Measurements from ENCODE around the gene TXNDC16.

DNA sequence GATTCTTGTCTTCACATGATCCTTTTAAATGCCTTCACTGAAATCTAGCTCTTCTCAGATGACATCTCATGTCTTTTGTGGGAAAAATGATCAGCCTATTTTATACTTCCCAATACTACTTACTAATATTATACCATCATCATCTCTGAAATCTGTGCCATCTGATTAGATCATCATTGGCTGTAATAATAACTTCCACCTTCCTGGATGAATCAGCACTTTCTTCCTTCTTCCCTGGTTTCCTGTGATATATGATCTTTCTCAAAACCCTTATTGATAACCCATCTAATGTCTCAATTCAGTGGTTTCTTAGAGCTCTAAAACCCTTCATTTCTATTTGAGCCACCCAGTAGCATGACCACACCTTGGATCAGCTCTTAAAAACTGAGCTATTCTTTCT is 31.2 kb upstream of the TXNDC16 start:
- TF ChIP-seq, protein P1, sequence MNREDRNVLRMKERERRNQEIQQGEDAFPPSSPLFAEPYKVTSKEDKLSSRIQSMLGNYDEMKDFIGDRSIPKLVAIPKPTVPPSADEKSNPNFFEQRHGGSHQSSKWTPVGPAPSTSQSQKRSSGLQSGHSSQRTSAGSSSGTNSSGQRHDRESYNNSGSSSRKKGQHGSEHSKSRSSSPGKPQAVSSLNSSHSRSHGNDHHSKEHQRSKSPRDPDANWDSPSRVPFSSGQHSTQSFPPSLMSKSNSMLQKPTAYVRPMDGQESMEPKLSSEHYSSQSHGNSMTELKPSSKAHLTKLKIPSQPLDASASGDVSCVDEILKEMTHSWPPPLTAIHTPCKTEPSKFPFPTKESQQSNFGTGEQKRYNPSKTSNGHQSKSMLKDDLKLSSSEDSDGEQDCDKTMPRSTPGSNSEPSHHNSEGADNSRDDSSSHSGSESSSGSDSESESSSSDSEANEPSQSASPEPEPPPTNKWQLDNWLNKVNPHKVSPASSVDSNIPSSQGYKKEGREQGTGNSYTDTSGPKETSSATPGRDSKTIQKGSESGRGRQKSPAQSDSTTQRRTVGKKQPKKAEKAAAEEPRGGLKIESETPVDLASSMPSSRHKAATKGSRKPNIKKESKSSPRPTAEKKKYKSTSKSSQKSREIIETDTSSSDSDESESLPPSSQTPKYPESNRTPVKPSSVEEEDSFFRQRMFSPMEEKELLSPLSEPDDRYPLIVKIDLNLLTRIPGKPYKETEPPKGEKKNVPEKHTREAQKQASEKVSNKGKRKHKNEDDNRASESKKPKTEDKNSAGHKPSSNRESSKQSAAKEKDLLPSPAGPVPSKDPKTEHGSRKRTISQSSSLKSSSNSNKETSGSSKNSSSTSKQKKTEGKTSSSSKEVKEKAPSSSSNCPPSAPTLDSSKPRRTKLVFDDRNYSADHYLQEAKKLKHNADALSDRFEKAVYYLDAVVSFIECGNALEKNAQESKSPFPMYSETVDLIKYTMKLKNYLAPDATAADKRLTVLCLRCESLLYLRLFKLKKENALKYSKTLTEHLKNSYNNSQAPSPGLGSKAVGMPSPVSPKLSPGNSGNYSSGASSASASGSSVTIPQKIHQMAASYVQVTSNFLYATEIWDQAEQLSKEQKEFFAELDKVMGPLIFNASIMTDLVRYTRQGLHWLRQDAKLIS (CRISPR knock-in tag; IDR thresholded peaks at IDR 0.05), result no peak
- TF ChIP-seq, protein P2, sequence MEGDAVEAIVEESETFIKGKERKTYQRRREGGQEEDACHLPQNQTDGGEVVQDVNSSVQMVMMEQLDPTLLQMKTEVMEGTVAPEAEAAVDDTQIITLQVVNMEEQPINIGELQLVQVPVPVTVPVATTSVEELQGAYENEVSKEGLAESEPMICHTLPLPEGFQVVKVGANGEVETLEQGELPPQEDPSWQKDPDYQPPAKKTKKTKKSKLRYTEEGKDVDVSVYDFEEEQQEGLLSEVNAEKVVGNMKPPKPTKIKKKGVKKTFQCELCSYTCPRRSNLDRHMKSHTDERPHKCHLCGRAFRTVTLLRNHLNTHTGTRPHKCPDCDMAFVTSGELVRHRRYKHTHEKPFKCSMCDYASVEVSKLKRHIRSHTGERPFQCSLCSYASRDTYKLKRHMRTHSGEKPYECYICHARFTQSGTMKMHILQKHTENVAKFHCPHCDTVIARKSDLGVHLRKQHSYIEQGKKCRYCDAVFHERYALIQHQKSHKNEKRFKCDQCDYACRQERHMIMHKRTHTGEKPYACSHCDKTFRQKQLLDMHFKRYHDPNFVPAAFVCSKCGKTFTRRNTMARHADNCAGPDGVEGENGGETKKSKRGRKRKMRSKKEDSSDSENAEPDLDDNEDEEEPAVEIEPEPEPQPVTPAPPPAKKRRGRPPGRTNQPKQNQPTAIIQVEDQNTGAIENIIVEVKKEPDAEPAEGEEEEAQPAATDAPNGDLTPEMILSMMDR (IDR thresholded peaks at IDR 0.05 in 2 of 3, conservative IDR thresholded peaks at IDR 0.05 in 1 of 3; ENCODE audit: insufficient read depth in 2 of 3, low read depth in 1 of 3, low read length in 3 of 3), result no peak
- TF ChIP-seq PTRF (tag; IDR thresholded peaks at IDR 0.05), result no peak

Data from K562 (cell line).